Ishikawa (cell line): ENCODE results near the gene RNPEP.

Experiments used
- CEBPB ChIP-seq: IDR thresholded peaks from 2 replicates; pipeline ENCODE4 v1.6.1; 2012
- CREB1 ChIP-seq: IDR thresholded peaks from 2 replicates; pipeline ENCODE4 v1.6.1; 2012; ENCODE audit warnings: low read depth
- EGR1 ChIP-seq: IDR thresholded peaks from 2 replicates; pipeline ENCODE4 v1.6.1; 2012
- EP300 ChIP-seq: IDR thresholded peaks from 2 replicates; pipeline ENCODE4 v1.6.1; 2012; ENCODE audit warnings: borderline replicate concordance
- FOXM1 ChIP-seq: IDR thresholded peaks from 2 replicates; pipeline ENCODE4 v1.6.1; 2012; ENCODE audit warnings: low read depth, borderline replicate concordance
- MAX ChIP-seq: IDR thresholded peaks from 2 replicates; pipeline ENCODE4 v1.6.1; 2012
- NFIC ChIP-seq: IDR thresholded peaks from 2 replicates; pipeline ENCODE4 v1.6.1; 2012
- RAD21 ChIP-seq: IDR thresholded peaks from 2 replicates; pipeline ENCODE4 v1.6.1; 2012; ENCODE audit warnings: low read depth
- TAF1 ChIP-seq: IDR thresholded peaks from 2 replicates; pipeline ENCODE4 v1.6.1; 2012; ENCODE audit warnings: low read depth, mild to moderate bottlenecking
- TCF12 ChIP-seq: IDR thresholded peaks from 2 replicates; pipeline ENCODE4 v1.6.1; 2012; ENCODE audit warnings: low read depth
- TEAD4 ChIP-seq: IDR thresholded peaks from 2 replicates; pipeline ENCODE4 v1.6.1; 2012
- YY1 ChIP-seq: IDR thresholded peaks from 2 replicates; pipeline ENCODE4 v1.6.1; 2012; ENCODE audit warnings: low read depth
- ZBTB7A ChIP-seq: IDR thresholded peaks from 2 replicates; pipeline ENCODE4 v1.6.1; 2012; ENCODE audit warnings: low read depth
- TF ChIP-seq, protein P1 (sequence below): IDR thresholded peaks from 2 replicates; pipeline ENCODE4 v1.6.1; 2012
- TF ChIP-seq, protein P2 (sequence below): IDR thresholded peaks from 2 replicates; pipeline ENCODE4 v1.6.1; 2012; ENCODE audit warnings: low read depth, mild to moderate bottlenecking

The RNPEP gene

DNA sequence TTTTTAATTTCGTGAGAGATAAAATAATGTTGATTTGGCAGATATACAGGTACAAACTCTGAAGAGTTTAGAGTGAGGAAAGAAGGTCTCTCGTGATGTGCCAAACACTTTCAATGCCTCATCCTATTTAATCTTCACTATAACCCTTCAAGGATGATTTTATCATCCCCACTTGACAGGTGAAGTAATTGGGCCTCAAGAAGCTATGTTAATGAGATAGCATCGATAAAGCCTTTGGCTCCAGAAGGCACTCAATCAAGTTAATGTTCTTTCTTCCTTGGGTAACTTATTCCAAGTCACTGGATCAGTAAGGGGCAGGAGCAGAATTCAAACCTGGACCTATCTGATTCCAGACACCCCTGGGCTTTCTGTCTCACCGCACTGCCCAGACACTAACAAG is 43.3 kb upstream of the RNPEP start:
- TF ChIP-seq, protein P1, sequence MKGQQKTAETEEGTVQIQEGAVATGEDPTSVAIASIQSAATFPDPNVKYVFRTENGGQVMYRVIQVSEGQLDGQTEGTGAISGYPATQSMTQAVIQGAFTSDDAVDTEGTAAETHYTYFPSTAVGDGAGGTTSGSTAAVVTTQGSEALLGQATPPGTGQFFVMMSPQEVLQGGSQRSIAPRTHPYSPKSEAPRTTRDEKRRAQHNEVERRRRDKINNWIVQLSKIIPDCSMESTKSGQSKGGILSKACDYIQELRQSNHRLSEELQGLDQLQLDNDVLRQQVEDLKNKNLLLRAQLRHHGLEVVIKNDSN = no peak
- TF ChIP-seq CREB1 = no peak
- no peak for TF ChIP-seq EGR1
- TF ChIP-seq, protein P2, sequence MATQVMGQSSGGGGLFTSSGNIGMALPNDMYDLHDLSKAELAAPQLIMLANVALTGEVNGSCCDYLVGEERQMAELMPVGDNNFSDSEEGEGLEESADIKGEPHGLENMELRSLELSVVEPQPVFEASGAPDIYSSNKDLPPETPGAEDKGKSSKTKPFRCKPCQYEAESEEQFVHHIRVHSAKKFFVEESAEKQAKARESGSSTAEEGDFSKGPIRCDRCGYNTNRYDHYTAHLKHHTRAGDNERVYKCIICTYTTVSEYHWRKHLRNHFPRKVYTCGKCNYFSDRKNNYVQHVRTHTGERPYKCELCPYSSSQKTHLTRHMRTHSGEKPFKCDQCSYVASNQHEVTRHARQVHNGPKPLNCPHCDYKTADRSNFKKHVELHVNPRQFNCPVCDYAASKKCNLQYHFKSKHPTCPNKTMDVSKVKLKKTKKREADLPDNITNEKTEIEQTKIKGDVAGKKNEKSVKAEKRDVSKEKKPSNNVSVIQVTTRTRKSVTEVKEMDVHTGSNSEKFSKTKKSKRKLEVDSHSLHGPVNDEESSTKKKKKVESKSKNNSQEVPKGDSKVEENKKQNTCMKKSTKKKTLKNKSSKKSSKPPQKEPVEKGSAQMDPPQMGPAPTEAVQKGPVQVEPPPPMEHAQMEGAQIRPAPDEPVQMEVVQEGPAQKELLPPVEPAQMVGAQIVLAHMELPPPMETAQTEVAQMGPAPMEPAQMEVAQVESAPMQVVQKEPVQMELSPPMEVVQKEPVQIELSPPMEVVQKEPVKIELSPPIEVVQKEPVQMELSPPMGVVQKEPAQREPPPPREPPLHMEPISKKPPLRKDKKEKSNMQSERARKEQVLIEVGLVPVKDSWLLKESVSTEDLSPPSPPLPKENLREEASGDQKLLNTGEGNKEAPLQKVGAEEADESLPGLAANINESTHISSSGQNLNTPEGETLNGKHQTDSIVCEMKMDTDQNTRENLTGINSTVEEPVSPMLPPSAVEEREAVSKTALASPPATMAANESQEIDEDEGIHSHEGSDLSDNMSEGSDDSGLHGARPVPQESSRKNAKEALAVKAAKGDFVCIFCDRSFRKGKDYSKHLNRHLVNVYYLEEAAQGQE = no peak
- no peak for TF ChIP-seq CEBPB
- TF ChIP-seq ZBTB7A = no peak
- TF ChIP-seq TEAD4 = no peak
- no peak for TF ChIP-seq NFIC
- no peak for TF ChIP-seq TAF1
- no peak for TF ChIP-seq FOXM1
- TF ChIP-seq EP300 = no peak
- TF ChIP-seq TCF12 = no peak
- TF ChIP-seq RAD21 = no peak
- no peak for TF ChIP-seq YY1
- TF ChIP-seq MAX = no peak

DNA sequence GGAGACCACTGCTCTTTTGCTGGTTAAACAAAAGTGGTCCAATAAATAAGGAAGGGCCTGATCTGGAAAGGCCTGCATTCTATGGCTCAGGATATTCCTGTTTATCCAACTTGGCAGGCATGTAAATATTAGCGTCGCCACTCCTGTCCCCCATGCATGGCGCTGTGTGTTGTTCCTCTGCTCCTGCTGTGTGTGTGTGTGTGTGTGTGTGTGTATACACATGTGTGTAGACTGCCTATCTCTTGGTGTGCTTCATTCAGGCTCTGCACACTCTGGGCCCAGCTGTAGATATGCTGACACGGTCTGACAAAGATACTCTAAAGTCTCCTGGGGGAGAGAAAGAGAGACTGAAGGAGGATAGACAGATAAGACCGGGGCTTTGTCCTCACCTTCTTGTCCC is 42.9 kb upstream of the RNPEP start:
- TF ChIP-seq YY1 (no peak), CEBPB (no peak), FOXM1 (no peak), TCF12 (no peak), EGR1 (no peak), CREB1 (no peak), TAF1 (no peak), MAX (no peak), EP300 (no peak), RAD21 (no peak), NFIC (no peak), TEAD4 (no peak), ZBTB7A (no peak)
- TF ChIP-seq, protein P1 = no peak
- TF ChIP-seq, protein P2 = no peak

GRCh38 chr1:201941420-201942128 is 40.9 kb upstream of the RNPEP start:
- TF ChIP-seq YY1 = no peak
- no peak for TF ChIP-seq ZBTB7A
- TF ChIP-seq EP300 = no peak
- TF ChIP-seq RAD21 = no peak
- TF ChIP-seq NFIC = no peak
- no peak for TF ChIP-seq FOXM1
- no peak for TF ChIP-seq EGR1
- peak; percentile 35; the same call in 1 of the 2 replicates for TF ChIP-seq TAF1
- TF ChIP-seq, protein P2 = no peak
- TF ChIP-seq MAX = peak; percentile 22; the same call in 1 of the 2 replicates
- TF ChIP-seq CREB1 = no peak

DNA sequence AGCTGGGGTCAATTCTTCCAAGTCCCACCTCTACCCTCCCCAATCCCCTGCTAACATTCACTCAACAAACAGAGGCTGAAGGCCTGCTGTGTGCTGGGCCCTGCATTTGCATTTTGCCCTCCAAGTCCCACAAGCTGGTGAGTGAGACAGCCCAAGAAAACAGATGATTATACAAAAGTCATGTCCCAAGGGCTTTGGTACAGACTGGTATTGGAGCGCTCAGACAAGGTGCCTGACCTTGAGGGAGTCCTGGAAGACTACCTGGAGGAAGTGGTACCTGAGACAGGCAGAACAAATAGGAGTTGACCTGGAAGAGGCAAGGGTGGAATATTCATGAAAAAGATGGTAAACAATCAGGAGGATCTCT is 40.3 kb upstream of the RNPEP start:
- TF ChIP-seq, protein P1 = no peak
- TF ChIP-seq TCF12 = no peak
- no peak for TF ChIP-seq FOXM1
- no peak for TF ChIP-seq TAF1
- no peak for TF ChIP-seq TEAD4
